Measurements from ENCODE around the gene COL4A1. TPM values are rescaled to one million over a fixed set of nuclear protein-coding genes. Genes with fewer than 3 reads are reported as not detected.

Gene COL4A1
- total RNA-seq, 1 donor from 2014 or later = 756 TPM

GRCh38 chr13:110151462-110151861 lies 155.5 kb downstream of the COL4A1 start:
- peaks cover 83 to 97% of the 10 kb centered on the region in 2 donors for H3K36me3 ChIP-seq
- intact Hi-C loops (cut with DNase I) = no loop called here
- H3K4me3 ChIP-seq = no peak overlapping the region
- no peak for TF ChIP-seq CTCF (IDR thresholded peaks at IDR 0.05)
- no peak overlapping the region for H3K27ac ChIP-seq
- no peaks in the 10 kb centered on the region for H3K27me3 ChIP-seq
- H3K9me3 ChIP-seq = no peaks in the 10 kb centered on the region
- no peaks in the 10 kb centered on the region for H3K4me1 ChIP-seq
- DNase-seq (ENCODE audit: low spot score in 2 of 2) = no peak

GRCh38 chr13:110150384-110151101 lies 156.4 kb downstream of the COL4A1 start:
- no peaks in the 10 kb centered on the region for H3K4me1 ChIP-seq
- no peak overlapping the region for H3K4me3 ChIP-seq
- intact Hi-C loops (cut with DNase I) = no loop called here
- DNase-seq (ENCODE audit: low spot score in 2 of 2) = peak in 1 of 2 donors; percentile 59
- no peaks in the 10 kb centered on the region for H3K27me3 ChIP-seq
- H3K36me3 ChIP-seq = peaks cover 80 to 98% of the 10 kb centered on the region in 2 donors
- no peak for TF ChIP-seq CTCF (IDR thresholded peaks at IDR 0.05)
- no peak overlapping the region for H3K27ac ChIP-seq
- no peaks in the 10 kb centered on the region for H3K9me3 ChIP-seq

GRCh38 chr13:110149036-110149435 lies 157.9 kb downstream of the COL4A1 start:
- intact Hi-C loops (cut with DNase I) = no loop called here
- no peak overlapping the region for H3K4me3 ChIP-seq
- no peaks in the 10 kb centered on the region for H3K27me3 ChIP-seq
- H3K36me3 ChIP-seq = peaks cover 69 to 94% of the 10 kb centered on the region in 2 donors
- no peak overlapping the region for H3K27ac ChIP-seq
- peak in 1 of 2 donors; percentile 39 for DNase-seq (ENCODE audit: low spot score in 2 of 2)
- no peak for TF ChIP-seq CTCF (IDR thresholded peaks at IDR 0.05)
- H3K9me3 ChIP-seq = peaks cover 0 to under 1% of the 10 kb centered on the region in 2 donors
- H3K4me1 ChIP-seq = no peaks in the 10 kb centered on the region

- no peak for DNase-seq (ENCODE audit: low spot score in 2 of 2)
- intact Hi-C loops (cut with DNase I) = no loop called here
- Histone ChIP-seq H3K4me3 (no peak overlapping the region), H3K36me3 (peaks cover 0 to 13% of the 10 kb centered on the region in 2 donors), H3K4me1 (peaks cover 0 to 2% of the 10 kb centered on the region in 2 donors), H3K27ac (no peak overlapping the region), H3K9me3 (peaks cover 0 to 9% of the 10 kb centered on the region in 2 donors), H3K27me3 (no peaks in the 10 kb centered on the region)
- no peak for TF ChIP-seq CTCF (IDR thresholded peaks at IDR 0.05)
These were observed 166.9 kb downstream of the COL4A1 start for GRCh38 chr13:110140099-110140498.

GRCh38 chr13:110138700-110139036 lies 168.3 kb downstream of the COL4A1 start:
- H3K27ac ChIP-seq = peak overlapping the region; percentile 58 to 74
- intact Hi-C loops (cut with DNase I) = loop anchor here (5.0 kb wide), 1 partner anchor 81 kb away; no protein-coding TSS in a partner anchor
- H3K4me3 ChIP-seq = peak overlapping the region; percentile 49 to 70

More at GRCh38 chr13:110138700-110139036, 168.3 kb downstream of the COL4A1 start:
- TF ChIP-seq CTCF (IDR thresholded peaks at IDR 0.05) = no peak
- Histone ChIP-seq H3K9me3 (peaks cover 0 to 6% of the 10 kb centered on the region in 2 donors), H3K36me3 (peaks cover 0 to 2% of the 10 kb centered on the region in 2 donors), H3K4me1 (peaks cover 0 to 2% of the 10 kb centered on the region in 2 donors), H3K27me3 (no peaks in the 10 kb centered on the region)
- DNase-seq (ENCODE audit: low spot score in 2 of 2) = no peak

All from ascending aorta (tissue), 2 donors.